Nephron (organoid): ENCODE measurements around the gene RNF150.

Source experiments
- H3K27ac Mint-ChIP-seq, 3 experiments: 2 replicates each; pipeline ENCODE4 v1.8.0; 2020; ENCODE audit warnings: mixed read lengths in 3 of 3, mild to moderate bottlenecking in 2 of 3, moderate library complexity in 1 of 3
- H3K27me3 Mint-ChIP-seq: 2 replicates; pipeline ENCODE4 v1.8.0; 2021; ENCODE audit warnings: low read depth, mild to moderate bottlenecking, moderate library complexity, mixed read lengths
- H3K36me3 Mint-ChIP-seq: 2 replicates; pipeline ENCODE4 v1.8.0; 2020; ENCODE audit warnings: low read depth, mixed read lengths
- H3K4me1 Mint-ChIP-seq: 2 replicates; pipeline ENCODE4 v1.8.0; 2020; ENCODE audit warnings: mixed read lengths
- H3K4me3 Mint-ChIP-seq, 3 experiments: 2 replicates each; pipeline ENCODE4 v1.8.0; 2020; ENCODE audit warnings: mild to moderate bottlenecking in 3 of 3, mixed read lengths in 3 of 3, moderate library complexity in 2 of 3
- H3K9me3 Mint-ChIP-seq: 2 replicates; pipeline ENCODE4 v1.8.0; 2020; ENCODE audit warnings: mixed read lengths
- TF ChIP-seq, protein P1 (sequence below), 3 experiments: fragments of 200-600 bp; sonication (generic); IDR thresholded peaks; one replicate each; pipeline ENCODE4 v1.5.0; 2021; ENCODE audit warnings: antibody characterized with exemption in 3 of 3; ENCODE audit not compliant: unreplicated experiment in 3 of 3

Gene RNF150

DNA sequence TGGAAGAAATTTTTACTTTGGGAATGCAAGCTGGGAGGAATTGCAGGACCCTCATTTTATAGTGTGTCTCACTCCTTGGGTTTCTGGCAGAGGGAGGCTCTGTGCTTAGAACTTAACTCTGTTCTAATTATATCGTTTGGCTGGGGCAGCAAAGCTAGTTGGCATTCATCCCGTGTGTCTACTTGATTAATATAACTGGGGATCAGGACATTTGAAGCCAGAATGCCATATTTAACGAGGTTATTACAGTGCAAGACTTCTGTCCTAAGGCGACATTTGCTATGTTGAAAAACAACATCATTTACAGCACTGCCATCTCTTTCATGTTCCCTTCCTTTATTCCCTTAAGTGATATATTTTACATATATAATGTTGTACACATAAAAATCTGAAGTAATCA is 198.0 kb downstream of the RNF150 start:
- TF ChIP-seq, protein P1, sequence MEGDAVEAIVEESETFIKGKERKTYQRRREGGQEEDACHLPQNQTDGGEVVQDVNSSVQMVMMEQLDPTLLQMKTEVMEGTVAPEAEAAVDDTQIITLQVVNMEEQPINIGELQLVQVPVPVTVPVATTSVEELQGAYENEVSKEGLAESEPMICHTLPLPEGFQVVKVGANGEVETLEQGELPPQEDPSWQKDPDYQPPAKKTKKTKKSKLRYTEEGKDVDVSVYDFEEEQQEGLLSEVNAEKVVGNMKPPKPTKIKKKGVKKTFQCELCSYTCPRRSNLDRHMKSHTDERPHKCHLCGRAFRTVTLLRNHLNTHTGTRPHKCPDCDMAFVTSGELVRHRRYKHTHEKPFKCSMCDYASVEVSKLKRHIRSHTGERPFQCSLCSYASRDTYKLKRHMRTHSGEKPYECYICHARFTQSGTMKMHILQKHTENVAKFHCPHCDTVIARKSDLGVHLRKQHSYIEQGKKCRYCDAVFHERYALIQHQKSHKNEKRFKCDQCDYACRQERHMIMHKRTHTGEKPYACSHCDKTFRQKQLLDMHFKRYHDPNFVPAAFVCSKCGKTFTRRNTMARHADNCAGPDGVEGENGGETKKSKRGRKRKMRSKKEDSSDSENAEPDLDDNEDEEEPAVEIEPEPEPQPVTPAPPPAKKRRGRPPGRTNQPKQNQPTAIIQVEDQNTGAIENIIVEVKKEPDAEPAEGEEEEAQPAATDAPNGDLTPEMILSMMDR (IDR thresholded peaks at IDR 0.05; ENCODE audit: unreplicated experiment in 3 of 3): no peak
- no peaks in the 10 kb centered on the region for H3K27me3 Mint-ChIP-seq
- peak overlapping the region; percentile 44 to 60 (median 59) for H3K27ac Mint-ChIP-seq
- peaks cover 71% of the 10 kb centered on the region for H3K4me1 Mint-ChIP-seq
- H3K36me3 Mint-ChIP-seq: peaks cover 4% of the 10 kb centered on the region
- no peaks in the 10 kb centered on the region for H3K9me3 Mint-ChIP-seq
- no peak overlapping the region for H3K4me3 Mint-ChIP-seq

DNA sequence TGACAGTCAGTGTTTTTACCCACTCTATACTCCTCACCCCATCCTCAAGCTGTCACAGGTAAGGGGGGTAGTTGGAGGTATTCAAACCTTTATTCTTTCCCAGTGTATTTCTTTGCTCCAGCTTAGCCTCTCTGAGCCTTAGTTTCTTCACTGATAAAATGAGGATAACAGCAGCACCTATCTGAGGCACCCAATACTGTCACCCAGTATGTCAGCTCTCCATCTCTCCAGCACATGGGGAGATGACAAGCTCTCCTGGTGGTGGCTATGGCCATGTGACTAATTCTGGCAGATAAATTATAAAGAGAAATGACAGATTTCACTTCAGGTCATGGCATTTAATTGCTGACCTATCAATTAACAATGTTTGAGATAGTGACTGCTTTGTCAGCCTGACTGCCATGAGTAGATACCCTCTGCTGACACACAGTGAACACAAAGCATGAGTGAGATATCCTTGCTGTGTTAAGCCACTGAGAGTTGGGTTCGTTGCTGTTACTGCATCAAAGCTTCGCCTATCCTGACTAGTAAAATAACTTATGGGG is 200.7 kb downstream of the RNF150 start:
- H3K9me3 Mint-ChIP-seq: no peaks in the 10 kb centered on the region
- peaks cover 7% of the 10 kb centered on the region for H3K36me3 Mint-ChIP-seq
- H3K27me3 Mint-ChIP-seq: no peaks in the 10 kb centered on the region
- H3K4me1 Mint-ChIP-seq: peaks cover 49% of the 10 kb centered on the region
- TF ChIP-seq, protein P1 (IDR thresholded peaks at IDR 0.05; ENCODE audit: unreplicated experiment in 3 of 3): no peak
- H3K27ac Mint-ChIP-seq: no peak overlapping the region
- no peak overlapping the region for H3K4me3 Mint-ChIP-seq

DNA sequence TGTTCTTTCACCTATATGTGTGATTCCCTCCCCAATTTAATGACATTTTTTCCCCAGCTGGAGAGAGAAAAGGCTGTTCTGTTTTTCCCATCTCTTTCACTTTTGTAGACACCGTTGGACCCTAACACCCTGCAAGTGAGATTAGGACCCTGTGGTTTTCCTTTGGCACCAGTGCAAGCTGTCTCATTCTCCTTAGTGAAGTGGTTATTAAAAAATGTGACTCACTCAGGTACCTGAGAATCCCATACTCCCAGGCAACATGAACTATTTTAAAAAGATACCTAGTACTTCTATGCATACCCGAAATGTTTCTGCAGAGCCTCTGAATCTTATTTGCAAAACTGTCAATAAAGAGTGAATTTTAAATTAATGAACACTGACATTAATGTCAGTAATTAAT is 201.4 kb downstream of the RNF150 start:
- no peaks in the 10 kb centered on the region for H3K27me3 Mint-ChIP-seq

DNA sequence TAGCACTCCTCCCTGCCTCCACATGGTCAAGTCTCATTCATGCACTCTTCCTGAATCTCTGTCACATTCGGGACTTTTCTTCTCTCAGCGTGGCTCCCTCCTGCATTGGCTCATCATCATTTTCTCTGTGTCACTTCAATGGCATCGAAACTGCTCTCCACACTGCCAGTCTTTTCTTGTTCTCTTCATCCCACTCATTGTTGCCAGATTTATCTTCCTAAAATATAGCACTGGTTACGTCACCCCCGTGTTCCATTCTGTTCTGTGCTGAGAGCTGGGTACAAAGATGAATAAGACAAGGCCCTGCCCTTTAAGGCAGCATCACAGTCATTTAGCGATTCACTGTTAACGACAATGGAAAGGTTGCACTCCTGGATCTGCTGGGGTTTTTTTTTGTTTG is 202.7 kb downstream of the RNF150 start:
- H3K4me1 Mint-ChIP-seq: peaks cover 44% of the 10 kb centered on the region
- H3K27me3 Mint-ChIP-seq: no peaks in the 10 kb centered on the region
- TF ChIP-seq, protein P1 (IDR thresholded peaks at IDR 0.05; ENCODE audit: unreplicated experiment in 3 of 3): no peak

More for the DNA sequence above, 201.4 kb downstream of the RNF150 start:
- no peak overlapping the region for H3K27ac Mint-ChIP-seq
- TF ChIP-seq, protein P1 (IDR thresholded peaks at IDR 0.05; ENCODE audit: unreplicated experiment in 3 of 3): no peak
- H3K4me3 Mint-ChIP-seq: no peak overlapping the region
- no peaks in the 10 kb centered on the region for H3K9me3 Mint-ChIP-seq
- H3K4me1 Mint-ChIP-seq: peaks cover 49% of the 10 kb centered on the region
- peaks cover 11% of the 10 kb centered on the region for H3K36me3 Mint-ChIP-seq

DNA sequence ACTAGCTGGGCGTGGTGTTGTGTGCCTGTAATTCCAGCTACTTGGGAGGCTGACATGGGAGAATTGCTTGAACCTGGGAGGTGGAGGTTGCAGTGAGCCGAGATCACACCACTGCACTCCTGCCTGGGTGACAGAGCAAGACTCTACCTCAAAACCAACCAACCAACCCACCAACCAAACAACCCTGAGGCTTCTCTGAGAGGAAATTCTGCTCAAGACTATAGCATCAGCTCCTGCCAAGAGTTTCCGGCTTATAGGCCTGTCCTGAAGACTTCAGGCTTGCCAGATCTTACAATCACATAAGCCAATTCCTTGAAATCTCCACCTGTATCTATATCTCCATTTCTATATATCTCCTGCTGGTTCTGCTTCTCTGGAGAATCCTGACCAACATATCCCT is 203.3 kb downstream of the RNF150 start:
- Mint-ChIP-seq H3K4me1 (peaks cover 42% of the 10 kb centered on the region), H3K4me3 (no peak overlapping the region), H3K27me3 (no peaks in the 10 kb centered on the region), H3K9me3 (no peaks in the 10 kb centered on the region), H3K36me3 (peaks cover 17% of the 10 kb centered on the region), H3K27ac (no peak overlapping the region)
- TF ChIP-seq, protein P1 (IDR thresholded peaks at IDR 0.05; ENCODE audit: unreplicated experiment in 3 of 3): no peak

More for the DNA sequence above, 202.7 kb downstream of the RNF150 start:
- H3K27ac Mint-ChIP-seq: no peak overlapping the region
- no peak overlapping the region for H3K4me3 Mint-ChIP-seq
- no peaks in the 10 kb centered on the region for H3K9me3 Mint-ChIP-seq
- H3K36me3 Mint-ChIP-seq: peaks cover 15% of the 10 kb centered on the region

DNA sequence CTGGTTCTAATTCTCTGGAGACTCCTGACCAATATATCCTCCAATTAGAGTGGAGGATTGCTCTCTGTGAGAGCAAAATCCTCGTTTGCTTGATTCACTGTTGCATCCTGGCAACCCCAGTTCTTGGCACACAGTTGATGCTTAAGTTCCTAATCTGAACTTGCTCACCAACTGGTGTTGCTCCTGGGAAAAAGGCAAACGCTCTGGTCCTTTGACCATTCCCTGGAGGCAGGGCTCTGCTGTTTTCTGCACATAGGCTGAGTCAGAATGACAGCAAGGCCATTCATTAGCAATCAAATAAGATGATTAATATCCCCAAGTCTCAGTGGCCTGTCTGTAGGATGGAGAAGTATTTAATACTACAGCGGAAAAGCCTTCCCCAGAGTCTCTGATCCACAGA is 204.4 kb downstream of the RNF150 start:
- H3K4me1 Mint-ChIP-seq: peaks cover 38% of the 10 kb centered on the region
- no peak overlapping the region for H3K4me3 Mint-ChIP-seq
- H3K9me3 Mint-ChIP-seq: no peaks in the 10 kb centered on the region
- H3K27ac Mint-ChIP-seq: no peak overlapping the region
- H3K36me3 Mint-ChIP-seq: peaks cover 29% of the 10 kb centered on the region
- H3K27me3 Mint-ChIP-seq: no peaks in the 10 kb centered on the region
- TF ChIP-seq, protein P1 (IDR thresholded peaks at IDR 0.05; ENCODE audit: unreplicated experiment in 3 of 3): no peak
